Right cardiac atrium (tissue), 5 donors: ENCODE measurements around the gene CLDN10. TPM values are rescaled to one million over a fixed set of nuclear protein-coding genes. Genes with fewer than 3 reads are reported as not detected.
A peak's percentile ranks its signal among the peaks of the same experiment; 100 is the strongest.
"Not testable (repeated sequence)": the region's sequence is repeated elsewhere in the genome, so short reads cannot be mapped to it uniquely, and the experiment has no call there.

Experiments used
- ATAC-seq, 2 donors: fragments of 200-7000 bp; cut with Tn5 transposase; one replicate each; pipeline versions ENCODE4 v1.8.0 to v1.9.1; 2020; ENCODE audit warnings: moderate library complexity in 2 of 2, mild to moderate bottlenecking in 1 of 2
- DNase-seq, 3 donors: peaks; one replicate each; pipeline ENCODE4 v3.0.0-alpha.2; 2020
- H3K27ac ChIP-seq: one replicate; pipeline ENCODE4 v1.5.1; 2013; ENCODE audit warnings: mild to moderate bottlenecking, low read length, control low read depth, moderate library complexity
- H3K27me3 ChIP-seq: one replicate; pipeline ENCODE4 v1.6.1; 2013; ENCODE audit not compliant: control insufficient read depth, insufficient read depth
- H3K4me1 ChIP-seq: one replicate; pipeline ENCODE4 v1.6.1; 2013; ENCODE audit warnings: low read length; ENCODE audit not compliant: control insufficient read depth, insufficient read depth
- H3K4me3 ChIP-seq: one replicate; pipeline ENCODE4 v1.5.1; 2013; ENCODE audit warnings: low read length, control low read depth
- H3K9me3 ChIP-seq: one replicate; pipeline ENCODE4 v1.6.1; 2013; ENCODE audit warnings: low read length; ENCODE audit not compliant: control insufficient read depth
- WGBS: extraction: QIAGEN DNeasy Blood & Tissue Kit; methylation state at CpG from one replicate; pipeline ENCODE4 v1.1.7; 2013; 5-methylcytosine and 5-hydroxymethylcytosine counted together
- intact Hi-C, 4 donors: fragments of 100-400 bp; cut with DNase I; formaldehyde crosslinking; loops; one replicate each; pipeline versions ENCODE4 v1.11.0 to v1.14.0; 2022 to 2023
- polyA plus RNA-seq: library from polyadenylated mRNA; stranded (reverse); fragments of 200-250 nt; gene quantifications from one replicate; pipeline ENCODE4 v1.2.3, GENCODE V29; 2013
- total RNA-seq, 4 donors: library from RNA; stranded (reverse); fragmentation: NEBNext Ultra II Directional; extraction: Animal tissue kit (Norgen Biotek cat#: 25700); gene quantifications; one replicate each; pipeline ENCODE4 v1.2.1, GENCODE V29; 2021
- donor health status: healthy with polysubstance abuse.
- donor health status: DM: no; HTN: yes; CAD: no.
- donor health status: DM: no; HTN: no; CAD: no.
- donor health status: DM: no; HTN: yes; CAD: no; lungs with severe emphysema.
- donor health status: DM: yes; HTN: yes; CAD: no.

The CLDN10 gene
- total and polyA plus RNA-seq, 5 donors, result 0.50 to 0.82 TPM; not detected in 3

DNA sequence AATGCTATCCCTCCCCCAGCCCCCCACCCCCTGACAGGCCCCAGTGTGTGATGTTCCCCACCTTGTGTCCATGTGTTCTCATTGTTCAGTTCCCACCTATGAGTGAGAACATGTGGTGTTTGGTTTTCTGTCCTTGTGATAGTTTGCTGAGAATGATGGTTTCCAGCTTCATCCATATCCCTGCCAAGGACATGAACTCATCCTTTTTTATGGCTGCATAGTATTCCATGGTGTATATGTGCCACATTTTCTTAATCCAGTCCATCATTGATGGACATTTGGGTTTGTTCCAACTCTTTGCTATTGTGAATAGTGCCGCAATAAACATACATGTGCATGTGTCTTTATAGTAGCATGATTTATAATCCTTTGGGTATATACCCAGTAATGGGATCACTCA lies 13.2 kb downstream of the CLDN10 start:
- 97% methylated on average over 1 of the region's 1 CpG for WGBS
- H3K27me3 ChIP-seq, ATAC-seq, H3K9me3 ChIP-seq, H3K4me1 ChIP-seq, H3K4me3 ChIP-seq, intact Hi-C loops, H3K27ac ChIP-seq, DNase-seq: not testable (repeated sequence)

DNA sequence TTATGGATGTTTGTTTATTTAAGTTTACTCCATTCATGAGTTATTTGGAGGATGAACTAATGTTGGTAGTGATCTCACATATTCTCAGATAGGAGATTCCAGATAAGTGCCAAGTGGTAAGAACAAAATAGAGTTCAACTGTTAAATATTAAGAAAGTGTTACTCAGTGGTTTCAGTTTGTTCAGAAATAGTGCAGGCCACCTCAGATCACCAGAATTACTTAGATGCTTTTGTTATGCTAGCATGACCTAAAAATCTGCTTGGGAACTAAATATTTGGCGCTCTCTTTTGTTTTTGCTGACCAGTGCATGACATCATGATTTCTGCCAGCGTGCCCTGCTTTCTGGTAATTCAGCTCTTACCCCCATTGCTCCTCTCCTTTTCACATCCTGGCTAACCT lies 15.6 kb downstream of the CLDN10 start:
- H3K4me1 ChIP-seq, result no peaks in the 10 kb centered on the region
- WGBS, result 93% methylated on average over 2 of the region's 2 CpGs
- DNase-seq (no peak), ATAC-seq (no peak)
- no peak overlapping the region for H3K4me3 ChIP-seq
- intact Hi-C loops, result no loop called here
- H3K9me3 ChIP-seq, result no peaks in the 10 kb centered on the region
- H3K27me3 ChIP-seq, result no peaks in the 10 kb centered on the region
- no peak overlapping the region for H3K27ac ChIP-seq

- 86% methylated on average over 5 of the region's 5 CpGs for WGBS
- Histone ChIP-seq H3K27ac (no peak overlapping the region), H3K9me3 (no peaks in the 10 kb centered on the region), H3K4me3 (no peak overlapping the region), H3K4me1 (no peaks in the 10 kb centered on the region), H3K27me3 (no peaks in the 10 kb centered on the region)
- intact Hi-C loops, result no loop called here
- ATAC-seq (no peak), DNase-seq (no peak)
Observed at GRCh38 chr13:95570016-95570415, 17.5 kb downstream of the CLDN10 start.

DNA sequence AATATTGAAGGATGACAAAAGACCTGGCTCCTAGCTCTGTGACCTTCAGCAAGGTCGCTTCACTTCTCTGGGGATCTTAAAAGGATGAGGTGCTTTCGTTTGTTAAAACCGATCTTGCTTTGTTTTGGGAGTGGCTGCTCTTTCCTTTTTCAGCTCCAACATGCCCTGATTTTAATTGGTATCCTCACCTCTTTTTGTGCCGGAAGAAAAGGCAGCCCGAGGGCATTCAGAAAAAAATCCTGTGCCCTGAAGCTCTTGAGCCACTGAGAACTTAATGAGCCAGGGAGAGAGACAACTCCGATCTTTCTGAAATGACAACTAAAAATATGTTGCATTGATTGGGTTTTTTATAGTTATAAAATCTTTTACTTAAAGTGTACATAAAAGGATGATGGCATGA lies 19.4 kb downstream of the CLDN10 start:
- DNase-seq (no peak), ATAC-seq (no peak)
- Histone ChIP-seq H3K27me3 (no peaks in the 10 kb centered on the region), H3K9me3 (no peaks in the 10 kb centered on the region), H3K4me3 (no peak overlapping the region), H3K27ac (no peak overlapping the region), H3K4me1 (no peaks in the 10 kb centered on the region)
- intact Hi-C loops, result no loop called here
- 78% methylated on average over 6 of the region's 6 CpGs for WGBS

DNA sequence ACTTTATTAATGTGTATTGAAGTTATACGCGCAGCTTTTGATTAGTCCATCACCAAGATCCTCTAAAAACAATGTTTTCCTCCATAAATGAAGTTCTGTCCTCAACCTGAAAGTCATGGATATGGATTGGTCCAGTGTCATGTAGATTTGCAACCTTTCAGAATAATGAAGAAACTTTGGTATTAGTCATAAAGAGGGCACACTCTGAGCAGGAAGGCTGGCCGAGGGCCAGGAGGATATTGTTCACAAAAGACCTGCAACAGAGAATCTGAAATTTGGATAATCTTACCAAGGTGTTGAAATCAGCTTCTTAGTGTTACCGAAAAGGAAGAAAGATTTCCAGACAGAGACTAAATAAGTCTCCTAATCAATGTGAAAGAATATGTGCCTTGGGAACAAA lies 20.7 kb downstream of the CLDN10 start:
- no peak overlapping the region for H3K27ac ChIP-seq
- WGBS, result 85% methylated on average over 4 of the region's 4 CpGs
- no peak for ATAC-seq
- no peaks in the 10 kb centered on the region for H3K9me3 ChIP-seq
- intact Hi-C loops, result no loop called here
- no peaks in the 10 kb centered on the region for H3K27me3 ChIP-seq
- no peak overlapping the region for H3K4me3 ChIP-seq
- H3K4me1 ChIP-seq, result no peaks in the 10 kb centered on the region
- no peak for DNase-seq

- no peaks in the 10 kb centered on the region for H3K4me1 ChIP-seq
- no peak overlapping the region for H3K27ac ChIP-seq
- no peak overlapping the region for H3K4me3 ChIP-seq
- H3K27me3 ChIP-seq, result no peaks in the 10 kb centered on the region
- DNase-seq, result no peak
- no peak for ATAC-seq
- WGBS, result 83% methylated on average over 3 of the region's 3 CpGs
- intact Hi-C loops, result no loop called here
- no peaks in the 10 kb centered on the region for H3K9me3 ChIP-seq
Observed at GRCh38 chr13:95579303-95579702, 26.8 kb downstream of the CLDN10 start.

DNA sequence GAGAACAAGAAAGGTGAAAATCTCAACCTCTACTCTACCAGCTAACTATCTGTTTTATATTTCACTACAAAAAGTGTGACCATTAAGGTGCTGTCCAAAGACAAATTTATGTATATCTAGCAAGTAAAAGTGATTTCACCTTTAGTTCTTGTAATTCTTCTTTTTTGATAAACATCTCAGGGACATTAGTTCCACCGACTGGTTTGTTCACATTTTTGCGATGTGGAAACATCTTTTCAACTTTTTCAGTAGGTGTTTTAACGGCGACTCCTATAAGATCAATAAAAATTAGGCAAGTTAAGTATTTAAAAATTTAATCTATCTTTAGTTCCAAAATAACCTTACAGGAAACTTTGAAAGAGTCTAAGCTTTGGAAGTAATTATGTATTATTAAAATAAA lies 33.3 kb downstream of the CLDN10 start:
- Histone ChIP-seq H3K27ac (no peak overlapping the region), H3K4me1 (no peaks in the 10 kb centered on the region), H3K9me3 (no peaks in the 10 kb centered on the region), H3K4me3 (no peak overlapping the region), H3K27me3 (no peaks in the 10 kb centered on the region)
- ATAC-seq (no peak), DNase-seq (no peak)
- intact Hi-C loops, result no loop called here
- 98% methylated on average over 4 of the region's 4 CpGs for WGBS

DNA sequence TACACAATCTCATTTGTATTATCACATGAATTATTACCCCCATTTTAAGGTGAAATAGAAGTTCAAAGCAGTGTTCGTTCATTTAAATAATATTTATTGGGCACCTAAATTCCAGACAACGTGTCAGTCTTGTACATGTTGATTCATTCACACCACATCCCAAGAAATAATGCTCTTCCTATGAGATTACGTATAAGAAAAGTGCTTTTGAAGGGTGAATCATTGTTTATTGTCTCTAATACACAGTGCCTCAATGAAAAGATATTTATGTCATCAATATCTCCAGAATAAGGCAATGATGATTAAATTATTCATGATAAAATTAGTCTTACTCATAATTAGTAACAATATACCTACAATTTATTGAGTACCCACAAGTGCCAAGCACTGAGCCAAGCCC lies 35.6 kb downstream of the CLDN10 start:
- 91% methylated on average over 3 of the region's 3 CpGs for WGBS
- DNase-seq (no peak), ATAC-seq (no peak)
- no peak overlapping the region for H3K4me3 ChIP-seq
- no peaks in the 10 kb centered on the region for H3K9me3 ChIP-seq
- H3K27ac ChIP-seq, result no peak overlapping the region
- intact Hi-C loops, result no loop called here
- H3K4me1 ChIP-seq, result no peaks in the 10 kb centered on the region
- no peaks in the 10 kb centered on the region for H3K27me3 ChIP-seq

DNA sequence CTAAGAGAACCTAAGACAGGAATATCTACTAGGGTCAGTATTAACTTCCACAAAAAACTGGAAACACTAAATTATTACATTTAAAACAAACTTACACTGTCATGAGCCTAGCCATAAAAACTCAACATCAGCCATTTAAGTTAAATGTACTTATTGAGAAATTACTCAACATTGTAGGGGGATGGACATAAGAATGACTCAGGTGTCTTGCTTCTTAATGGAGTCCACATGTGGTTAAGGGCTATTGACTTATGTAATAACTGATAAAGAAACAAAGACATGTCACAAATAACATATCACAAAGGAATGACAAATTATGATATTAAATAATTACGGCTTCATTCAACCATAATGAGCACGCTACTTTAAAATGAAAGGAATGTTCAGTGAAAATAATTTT lies 36.2 kb downstream of the CLDN10 start:
- DNase-seq, result no peak

GRCh38 chr13:95593462-95593861 lies 40.9 kb downstream of the CLDN10 start:
- no peak overlapping the region for H3K27ac ChIP-seq
- intact Hi-C loops, result no loop called here
- ATAC-seq (no peak), DNase-seq (no peak)
- no peaks in the 10 kb centered on the region for H3K27me3 ChIP-seq
- H3K9me3 ChIP-seq, result no peaks in the 10 kb centered on the region
- no peaks in the 10 kb centered on the region for H3K4me1 ChIP-seq
- H3K4me3 ChIP-seq, result no peak overlapping the region
- WGBS, result 58% methylated on average over 1 of the region's 1 CpG

More for the DNA sequence above, 36.2 kb downstream of the CLDN10 start:
- intact Hi-C loops, result no loop called here
- ATAC-seq, result no peak
- Histone ChIP-seq H3K9me3 (no peaks in the 10 kb centered on the region), H3K4me3 (no peak overlapping the region), H3K4me1 (no peaks in the 10 kb centered on the region), H3K27me3 (no peaks in the 10 kb centered on the region), H3K27ac (no peak overlapping the region)
- WGBS, result 96% methylated on average over 2 of the region's 2 CpGs

DNA sequence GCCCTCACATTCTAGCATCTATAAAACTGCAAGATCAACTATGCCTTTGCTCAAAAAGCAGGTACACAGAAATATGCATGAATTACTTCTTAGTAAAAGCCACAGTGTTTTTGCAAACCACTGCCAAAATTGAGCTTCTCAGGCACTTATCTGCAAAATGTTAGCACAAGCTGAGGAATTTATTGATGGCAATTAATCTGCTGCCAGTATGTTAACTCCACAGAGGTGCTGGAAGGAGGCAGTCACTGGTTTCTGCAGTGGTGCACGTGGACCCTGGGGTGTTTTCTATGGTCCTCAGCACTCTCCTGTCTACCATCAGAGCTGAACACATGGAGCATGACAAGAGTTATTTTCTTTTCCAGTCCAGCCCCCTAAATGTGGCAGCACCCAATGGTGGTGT lies 44.2 kb downstream of the CLDN10 start:
- Histone ChIP-seq H3K27ac (no peak overlapping the region), H3K9me3 (no peaks in the 10 kb centered on the region), H3K4me3 (no peak overlapping the region), H3K4me1 (no peaks in the 10 kb centered on the region), H3K27me3 (no peaks in the 10 kb centered on the region)
- 77% methylated on average over 1 of the region's 1 CpG for WGBS
- intact Hi-C loops, result no loop called here
- no peak for DNase-seq
- ATAC-seq, result no peak

GRCh38 chr13:95601216-95601615 lies 48.7 kb downstream of the CLDN10 start:
- Histone ChIP-seq H3K9me3 (no peaks in the 10 kb centered on the region), H3K4me3 (no peak overlapping the region), H3K4me1 (no peaks in the 10 kb centered on the region), H3K27ac (no peak overlapping the region), H3K27me3 (no peaks in the 10 kb centered on the region)
- intact Hi-C loops, result no loop called here
- peak in 1 of 2 donors; percentile 61 for ATAC-seq
- WGBS, result 60% methylated on average over 2 of the region's 2 CpGs
- no peak for DNase-seq
